ENCODE data around the gene AMZ1. TPM values are rescaled to one million over a fixed set of nuclear protein-coding genes. Genes with fewer than 3 reads are reported as not detected.
"Not testable (repeated sequence)": the region's sequence is repeated elsewhere in the genome, so short reads cannot be mapped to it uniquely, and the experiment has no call there.

Gene AMZ1
- total RNA-seq, 1 experiment from 2014 or later, result 0.07 TPM

- Histone ChIP-seq H3K36me3 (replicated peaks; ENCODE audit: control insufficient read depth, insufficient read depth, low read length) (peaks cover 2% of the 10 kb centered on the region), H3K27me3 (ENCODE audit: control insufficient read depth, insufficient read depth, low read length) (no peaks in the 10 kb centered on the region), H3K4me3 (ENCODE audit: insufficient read depth, low read depth, low read length) (no peak overlapping the region)
- no peak for DNase-seq
These were observed 26.6 kb downstream of the AMZ1 start for GRCh38 chr7:2714636-2715035.

- H3K27me3 ChIP-seq (ENCODE audit: control insufficient read depth, insufficient read depth, low read length), result no peaks in the 10 kb centered on the region
- DNase-seq, result no peak
- H3K36me3 ChIP-seq (replicated peaks; ENCODE audit: control insufficient read depth, insufficient read depth, low read length), result peaks cover 2% of the 10 kb centered on the region
- no peak overlapping the region for H3K4me3 ChIP-seq (ENCODE audit: insufficient read depth, low read depth, low read length)
These were observed 27.6 kb downstream of the AMZ1 start for GRCh38 chr7:2715341-2716231.

GRCh38 chr7:2716488-2716887, 28.5 kb downstream of the AMZ1 start:
- peak; percentile 33 for DNase-seq
- Histone ChIP-seq H3K36me3 (replicated peaks; ENCODE audit: control insufficient read depth, insufficient read depth, low read length) (peaks cover 1% of the 10 kb centered on the region), H3K4me3 (ENCODE audit: insufficient read depth, low read depth, low read length) (no peak overlapping the region), H3K27me3 (ENCODE audit: control insufficient read depth, insufficient read depth, low read length) (no peaks in the 10 kb centered on the region)

GRCh38 chr7:2716906-2717292, 28.9 kb downstream of the AMZ1 start:
- peaks cover 1% of the 10 kb centered on the region for H3K36me3 ChIP-seq (replicated peaks; ENCODE audit: control insufficient read depth, insufficient read depth, low read length)
- no peaks in the 10 kb centered on the region for H3K27me3 ChIP-seq (ENCODE audit: control insufficient read depth, insufficient read depth, low read length)
- peak; percentile 46 for DNase-seq
- H3K4me3 ChIP-seq (ENCODE audit: insufficient read depth, low read depth, low read length), result no peak overlapping the region

GRCh38 chr7:2717293-2718261, 29.6 kb downstream of the AMZ1 start:
- peak; percentile 61 for DNase-seq
- Histone ChIP-seq H3K4me3 (ENCODE audit: insufficient read depth, low read depth, low read length) (no peak overlapping the region), H3K36me3 (replicated peaks; ENCODE audit: control insufficient read depth, insufficient read depth, low read length) (peaks cover 1% of the 10 kb centered on the region), H3K27me3 (ENCODE audit: control insufficient read depth, insufficient read depth, low read length) (no peaks in the 10 kb centered on the region)

- DNase-seq, result peak; percentile 54
- H3K27me3 ChIP-seq (ENCODE audit: control insufficient read depth, insufficient read depth, low read length), result no peaks in the 10 kb centered on the region
- no peak overlapping the region for H3K4me3 ChIP-seq (ENCODE audit: insufficient read depth, low read depth, low read length)
- H3K36me3 ChIP-seq (replicated peaks; ENCODE audit: control insufficient read depth, insufficient read depth, low read length), result peaks cover 2% of the 10 kb centered on the region
These were observed 30.4 kb downstream of the AMZ1 start for GRCh38 chr7:2718296-2718965.

- Histone ChIP-seq H3K36me3 (replicated peaks; ENCODE audit: control insufficient read depth, insufficient read depth, low read length) (peaks cover 2% of the 10 kb centered on the region), H3K27me3 (ENCODE audit: control insufficient read depth, insufficient read depth, low read length) (no peaks in the 10 kb centered on the region), H3K4me3 (ENCODE audit: insufficient read depth, low read depth, low read length) (no peak overlapping the region)
- peak; percentile 96 for DNase-seq
These were observed 31.0 kb downstream of the AMZ1 start for GRCh38 chr7:2719007-2719406.

GRCh38 chr7:2720024-2720423, 32.0 kb downstream of the AMZ1 start:
- Histone ChIP-seq H3K36me3 (replicated peaks; ENCODE audit: control insufficient read depth, insufficient read depth, low read length) (peaks cover 2% of the 10 kb centered on the region), H3K27me3 (ENCODE audit: control insufficient read depth, insufficient read depth, low read length) (no peaks in the 10 kb centered on the region), H3K4me3 (ENCODE audit: insufficient read depth, low read depth, low read length) (no peak overlapping the region)
- peak; percentile 45 for DNase-seq

GRCh38 chr7:2721842-2722241, 33.8 kb downstream of the AMZ1 start:
- peak; percentile 41 for DNase-seq
- no peaks in the 10 kb centered on the region for H3K27me3 ChIP-seq (ENCODE audit: control insufficient read depth, insufficient read depth, low read length)
- H3K36me3 ChIP-seq (replicated peaks; ENCODE audit: control insufficient read depth, insufficient read depth, low read length), result peaks cover 9% of the 10 kb centered on the region
- no peak overlapping the region for H3K4me3 ChIP-seq (ENCODE audit: insufficient read depth, low read depth, low read length)

- H3K4me3 ChIP-seq (ENCODE audit: insufficient read depth, low read depth, low read length), result no peak overlapping the region
- no peak for DNase-seq
- H3K36me3 ChIP-seq (replicated peaks; ENCODE audit: control insufficient read depth, insufficient read depth, low read length), result peaks cover 9% of the 10 kb centered on the region
- H3K27me3 ChIP-seq (ENCODE audit: control insufficient read depth, insufficient read depth, low read length), result no peaks in the 10 kb centered on the region
These were observed 34.6 kb downstream of the AMZ1 start for GRCh38 chr7:2722591-2722990.

- no peaks in the 10 kb centered on the region for H3K27me3 ChIP-seq (ENCODE audit: control insufficient read depth, insufficient read depth, low read length)
- H3K36me3 ChIP-seq (replicated peaks; ENCODE audit: control insufficient read depth, insufficient read depth, low read length), result peaks cover 8% of the 10 kb centered on the region
- peak; percentile 53 for DNase-seq
- H3K4me3 ChIP-seq (ENCODE audit: insufficient read depth, low read depth, low read length), result no peak overlapping the region
These were observed 35.3 kb downstream of the AMZ1 start for GRCh38 chr7:2723138-2723850.

GRCh38 chr7:2724036-2724435, 36.0 kb downstream of the AMZ1 start:
- DNase-seq, result not testable (repeated sequence)

GRCh38 chr7:2724453-2725177, 36.6 kb downstream of the AMZ1 start:
- Histone ChIP-seq H3K4me3 (ENCODE audit: insufficient read depth, low read depth, low read length) (no peak overlapping the region), H3K36me3 (replicated peaks; ENCODE audit: control insufficient read depth, insufficient read depth, low read length) (peaks cover 10% of the 10 kb centered on the region), H3K27me3 (ENCODE audit: control insufficient read depth, insufficient read depth, low read length) (no peaks in the 10 kb centered on the region)
- peak; percentile 47 for DNase-seq

More at GRCh38 chr7:2724036-2724435, 36.0 kb downstream of the AMZ1 start:
- not testable (repeated sequence) for H3K27me3 ChIP-seq (ENCODE audit: control insufficient read depth, insufficient read depth, low read length); H3K4me3 ChIP-seq (ENCODE audit: insufficient read depth, low read depth, low read length); H3K36me3 ChIP-seq (replicated peaks; ENCODE audit: control insufficient read depth, insufficient read depth, low read length)

Data from H7 (cell line).